GM21528 (cell line): Measurements from ENCODE around the gene PEX16.

Experiments
- ATAC-seq: cut with Tn5 transposase; IDR thresholded peaks from one replicate; pipeline ENCODE4 v1.9.1; 2021; ENCODE audit warnings: mild to moderate bottlenecking, moderate library complexity; ENCODE audit not compliant: unreplicated experiment, low FRiP score

The PEX16 gene

GRCh38 chr11:45917623-45918330, at the start of gene PEX16:
Gene PEX16 (minus strand): TSS chr11:45917877. CDS start chr11:45917811, 66 bp downstream.
- peak; percentile 85 for ATAC-seq

GRCh38 chr11:45964911-45965389, 47.3 kb upstream of the PEX16 start:
- no peak for ATAC-seq

GRCh38 chr11:45961751-45962240, 44.1 kb upstream of the PEX16 start:
- no peak for ATAC-seq

- ATAC-seq: no peak
These were observed 42.9 kb upstream of the PEX16 start for GRCh38 chr11:45960387-45961095.

- ATAC-seq: no peak
These were observed 42.2 kb upstream of the PEX16 start for GRCh38 chr11:45959851-45960250.

- ATAC-seq: no peak
These were observed 32.3 kb upstream of the PEX16 start for GRCh38 chr11:45949992-45950407.

GRCh38 chr11:45948356-45948755, 30.7 kb upstream of the PEX16 start:
- no peak for ATAC-seq

GRCh38 chr11:45947885-45948284, 30.2 kb upstream of the PEX16 start:
- ATAC-seq: no peak

GRCh38 chr11:45945397-45945999, 27.8 kb upstream of the PEX16 start:
- ATAC-seq: no peak

- no peak for ATAC-seq
These were observed 24.7 kb upstream of the PEX16 start for GRCh38 chr11:45942381-45942780.

GRCh38 chr11:45941285-45941684, 23.6 kb upstream of the PEX16 start:
- no peak for ATAC-seq

- no peak for ATAC-seq
These were observed 22.2 kb upstream of the PEX16 start for GRCh38 chr11:45939836-45940235.

- no peak for ATAC-seq
These were observed 20.2 kb upstream of the PEX16 start for GRCh38 chr11:45937916-45938315.

- ATAC-seq: no peak
These were observed 18.9 kb upstream of the PEX16 start for GRCh38 chr11:45936511-45937054.

- ATAC-seq: no peak
These were observed 17.8 kb upstream of the PEX16 start for GRCh38 chr11:45935349-45936064.

GRCh38 chr11:45934580-45935318, 17.1 kb upstream of the PEX16 start:
- ATAC-seq: no peak

- ATAC-seq: no peak
These were observed 16.3 kb upstream of the PEX16 start for GRCh38 chr11:45933846-45934579.

- ATAC-seq: no peak
These were observed 15.6 kb upstream of the PEX16 start for GRCh38 chr11:45933131-45933831.
